ENCODE results near the gene HPSE2.

HPSE2 gene

DNA sequence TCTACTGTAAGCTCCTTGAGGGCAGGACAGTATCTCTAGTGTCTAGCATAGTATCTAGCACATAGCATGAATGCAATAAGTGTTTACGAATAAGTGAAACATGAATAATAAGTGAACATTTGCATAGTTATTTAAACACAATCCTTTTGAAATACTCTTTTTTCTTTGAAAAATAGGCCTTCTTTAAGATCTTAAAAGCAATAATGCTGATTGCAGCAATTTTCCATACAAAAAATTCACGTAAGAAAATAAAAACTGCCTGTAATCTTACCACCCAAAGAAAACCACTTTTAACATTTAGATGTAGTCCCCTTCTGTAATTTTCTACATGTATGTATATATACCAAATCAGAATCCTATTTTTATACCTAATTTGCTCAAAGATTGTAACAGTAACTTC, 626.4 kb downstream of the HPSE2 start:
- no peak for TF ChIP-seq ZFX (IDR thresholded peaks at IDR 0.05)
- TF ChIP-seq, protein P1, sequence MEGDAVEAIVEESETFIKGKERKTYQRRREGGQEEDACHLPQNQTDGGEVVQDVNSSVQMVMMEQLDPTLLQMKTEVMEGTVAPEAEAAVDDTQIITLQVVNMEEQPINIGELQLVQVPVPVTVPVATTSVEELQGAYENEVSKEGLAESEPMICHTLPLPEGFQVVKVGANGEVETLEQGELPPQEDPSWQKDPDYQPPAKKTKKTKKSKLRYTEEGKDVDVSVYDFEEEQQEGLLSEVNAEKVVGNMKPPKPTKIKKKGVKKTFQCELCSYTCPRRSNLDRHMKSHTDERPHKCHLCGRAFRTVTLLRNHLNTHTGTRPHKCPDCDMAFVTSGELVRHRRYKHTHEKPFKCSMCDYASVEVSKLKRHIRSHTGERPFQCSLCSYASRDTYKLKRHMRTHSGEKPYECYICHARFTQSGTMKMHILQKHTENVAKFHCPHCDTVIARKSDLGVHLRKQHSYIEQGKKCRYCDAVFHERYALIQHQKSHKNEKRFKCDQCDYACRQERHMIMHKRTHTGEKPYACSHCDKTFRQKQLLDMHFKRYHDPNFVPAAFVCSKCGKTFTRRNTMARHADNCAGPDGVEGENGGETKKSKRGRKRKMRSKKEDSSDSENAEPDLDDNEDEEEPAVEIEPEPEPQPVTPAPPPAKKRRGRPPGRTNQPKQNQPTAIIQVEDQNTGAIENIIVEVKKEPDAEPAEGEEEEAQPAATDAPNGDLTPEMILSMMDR (conservative IDR thresholded peaks at IDR 0.05) = no peak
- peak overlapping the region; percentile 76; the same call in 1 of the 2 replicates for H3K27ac ChIP-seq

DNA sequence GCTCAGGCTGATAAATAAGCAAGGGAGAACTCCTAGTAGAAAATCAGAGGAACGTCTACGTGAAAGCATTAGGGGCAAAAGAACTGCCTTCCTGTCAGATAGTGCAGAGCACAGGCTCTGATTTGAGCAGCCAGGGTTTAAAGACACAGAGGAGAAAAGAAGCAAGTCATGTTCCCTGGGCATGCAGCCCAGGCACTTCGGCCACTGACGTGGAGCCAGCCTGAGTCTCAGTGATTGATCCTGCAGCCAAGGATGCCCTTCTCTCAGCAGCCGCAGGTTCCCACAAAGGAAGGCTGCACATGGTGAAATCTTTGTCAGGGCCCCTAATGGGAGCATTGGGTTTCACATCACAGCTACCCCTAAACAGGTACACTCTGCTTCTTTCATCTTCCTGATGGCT, 627.2 kb downstream of the HPSE2 start:
- TF ChIP-seq, protein P1 (conservative IDR thresholded peaks at IDR 0.05) = no peak
- TF ChIP-seq ZFX (IDR thresholded peaks at IDR 0.05) = no peak
- peak overlapping the region; percentile 76 for H3K27ac ChIP-seq

DNA sequence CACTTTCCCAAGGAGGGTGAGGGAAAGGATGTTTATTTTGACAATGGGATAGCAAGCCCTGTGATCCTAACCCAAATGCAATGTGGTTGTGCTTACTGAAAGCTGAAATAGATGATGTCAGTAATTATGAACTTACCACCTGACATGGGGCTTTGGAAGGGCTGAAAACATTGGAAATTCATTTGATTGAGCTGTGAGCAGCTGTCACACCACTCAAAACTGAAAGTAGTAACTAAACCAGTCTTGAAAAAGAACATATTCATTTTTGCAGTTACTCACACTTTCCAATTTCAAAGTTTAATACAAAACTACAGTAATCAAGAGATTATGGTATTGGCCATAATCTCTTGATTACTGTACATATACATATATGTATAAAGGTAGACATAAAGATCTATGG, 633.4 kb downstream of the HPSE2 start:
- TF ChIP-seq, protein P1 (conservative IDR thresholded peaks at IDR 0.05) = no peak
- no peak for TF ChIP-seq ZFX (IDR thresholded peaks at IDR 0.05)
- no peak overlapping the region for H3K27ac ChIP-seq

DNA sequence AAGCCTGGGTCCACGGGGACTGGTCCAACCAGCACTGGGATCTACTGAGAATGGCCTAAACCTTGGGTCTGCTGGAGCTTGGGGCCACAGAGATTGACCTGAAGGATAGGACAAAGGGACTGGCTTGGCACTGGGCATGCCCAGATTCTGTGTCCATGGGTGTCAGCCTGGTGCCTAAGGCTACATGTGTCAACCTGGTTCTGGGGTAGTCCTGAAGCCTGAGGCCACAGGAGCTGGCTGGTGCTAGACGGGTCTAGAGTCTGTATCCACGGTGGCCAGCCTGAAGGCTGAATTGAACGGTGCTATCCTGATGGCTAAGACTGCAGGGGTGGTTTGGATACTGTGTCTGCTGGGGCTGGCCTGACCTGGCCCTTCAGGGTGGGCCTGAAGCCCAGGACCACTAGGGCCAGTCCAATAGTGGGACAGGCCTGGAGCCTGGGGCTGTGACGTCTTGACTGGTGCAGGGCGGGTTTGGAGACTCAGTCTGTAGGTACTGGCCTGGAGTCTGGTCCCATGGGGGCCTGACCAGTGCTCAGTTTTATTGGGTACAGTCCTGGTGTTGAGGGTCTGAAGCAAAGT, 636.5 kb downstream of the HPSE2 start:
- H3K27ac ChIP-seq = no peak overlapping the region
- TF ChIP-seq, protein P1 (conservative IDR thresholded peaks at IDR 0.05) = no peak

DNA sequence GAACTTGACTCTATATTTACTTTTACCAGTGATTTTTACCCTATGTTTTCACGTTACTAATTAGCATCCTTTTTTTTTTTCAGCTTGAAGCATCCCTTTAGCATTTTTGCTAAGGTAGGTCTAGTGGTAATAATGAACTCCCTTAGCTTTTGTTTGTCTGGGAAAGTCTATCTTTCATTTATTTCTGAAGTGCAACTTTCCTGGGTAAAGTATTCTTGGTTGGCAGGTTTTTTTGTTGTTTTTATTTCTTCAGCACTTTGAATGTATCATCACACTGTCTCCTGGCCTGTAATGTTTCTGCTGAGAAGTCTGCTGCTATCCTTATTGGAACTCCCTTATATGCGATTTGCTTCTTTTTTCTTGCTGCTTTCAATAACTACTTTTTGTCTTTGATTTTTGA, 639.2 kb downstream of the HPSE2 start:
- TF ChIP-seq, protein P1 (conservative IDR thresholded peaks at IDR 0.05) = no peak
- no peak for TF ChIP-seq ZFX (IDR thresholded peaks at IDR 0.05)
- no peak overlapping the region for H3K27ac ChIP-seq

DNA sequence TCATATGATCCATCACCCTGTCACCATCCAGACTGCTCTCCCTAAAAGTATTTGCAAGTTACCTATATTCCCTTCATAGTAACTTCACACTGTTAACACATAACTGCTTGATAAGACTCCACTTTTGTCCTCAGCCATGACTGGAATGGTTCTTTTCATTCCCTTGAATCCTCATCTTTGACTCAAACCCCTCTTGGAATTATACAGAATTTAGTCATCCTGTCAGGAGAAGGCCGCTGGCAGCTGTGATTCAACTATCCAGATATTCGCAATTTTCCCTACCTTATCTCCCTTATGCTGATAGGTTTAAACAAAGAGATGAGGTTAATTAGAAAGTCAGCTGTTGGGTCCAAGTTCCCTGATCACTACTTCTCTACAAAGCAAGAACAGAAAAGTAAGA, 646.0 kb downstream of the HPSE2 start:
- H3K27ac ChIP-seq = no peak overlapping the region
- no peak for TF ChIP-seq ZFX (IDR thresholded peaks at IDR 0.05)
- TF ChIP-seq, protein P1 (conservative IDR thresholded peaks at IDR 0.05) = no peak

DNA sequence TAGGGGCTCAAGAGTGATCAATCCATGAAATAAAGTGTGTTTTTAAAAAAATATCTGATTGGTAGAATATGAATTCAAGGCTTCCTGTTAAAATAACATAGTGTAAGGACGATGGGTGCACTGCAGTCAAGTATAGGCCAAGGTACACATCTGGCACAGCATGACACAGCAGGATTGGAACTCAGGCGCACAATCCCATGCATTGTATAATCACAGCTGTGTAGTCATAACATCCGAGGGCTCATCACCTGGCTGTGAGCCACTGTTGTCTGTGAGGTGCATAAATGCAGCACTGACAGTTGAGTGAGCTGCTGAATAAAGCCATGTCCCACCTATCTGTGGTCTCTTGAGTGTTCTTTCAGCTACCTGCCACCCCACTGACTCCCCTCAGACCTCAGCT, 646.6 kb downstream of the HPSE2 start:
- no peak overlapping the region for H3K27ac ChIP-seq
- TF ChIP-seq, protein P1 (conservative IDR thresholded peaks at IDR 0.05) = no peak
- no peak for TF ChIP-seq ZFX (IDR thresholded peaks at IDR 0.05)

Measured in C4-2B (cell line).